HEK293T (cell line): ENCODE measurements around the gene RNF8.

Experiments
- CTCF ChIA-PET: fragments of 350-600 bp; formaldehyde crosslinking; extraction: SDS; loops from one replicate; lab custom pipeline; 2021; ENCODE audit warnings: antibody characterized with exemption, inconsistent platforms; lab: Yijun Ruan, JAX
- POLR2A ChIA-PET: fragments of 350-600 bp; formaldehyde crosslinking; extraction: SDS; loops from one replicate; lab custom pipeline; 2020; ENCODE audit warnings: antibody characterized with exemption, inconsistent platforms; lab: Yijun Ruan, JAX
- DNase-seq: peaks from one replicate; pipeline ENCODE4 v3.0.0; 2012; ENCODE audit warnings: mixed read lengths; ENCODE audit errors: extremely low spot score
- ARNT ChIP-seq: fragments of 450-650 bp; IDR thresholded peaks from 2 replicates; pipeline ENCODE4 v1.6.1; 2017; ENCODE audit warnings: mild to moderate bottlenecking
- BHLHE40 ChIP-seq: fragments of 450-650 bp; IDR thresholded peaks from 2 replicates; pipeline ENCODE4 v1.6.1; 2016; ENCODE audit warnings: mild to moderate bottlenecking, moderate library complexity, borderline replicate concordance
- CTBP1 ChIP-seq: fragments of 450-650 bp; IDR thresholded peaks from 2 replicates; pipeline ENCODE4 v1.6.1; 2016; ENCODE audit warnings: borderline replicate concordance
- ELF4 ChIP-seq: fragments of 450-650 bp; IDR thresholded peaks from 2 replicates; pipeline ENCODE4 v1.6.1; 2017; ENCODE audit warnings: antibody characterized with exemption
- FOXK2 ChIP-seq: fragments of 450-650 bp; IDR thresholded peaks from 2 replicates; pipeline ENCODE4 v1.6.1; 2016; ENCODE audit warnings: mild to moderate bottlenecking
- FOXM1 ChIP-seq: fragments of 450-650 bp; IDR thresholded peaks from 2 replicates; pipeline ENCODE4 v1.6.1; 2017; ENCODE audit warnings: mild to moderate bottlenecking, borderline replicate concordance
- HDGF ChIP-seq: fragments of 450-650 bp; IDR thresholded peaks from 2 replicates; pipeline ENCODE4 v1.6.1; 2017; ENCODE audit warnings: antibody characterized with exemption, borderline replicate concordance
- L3MBTL2 ChIP-seq: fragments of 450-650 bp; conservative IDR thresholded peaks from 2 replicates; pipeline ENCODE4 v1.6.1; 2016; ENCODE audit warnings: mild to moderate bottlenecking
- LEF1 ChIP-seq: fragments of 450-650 bp; IDR thresholded peaks from 2 replicates; pipeline ENCODE4 v1.6.1; 2017; ENCODE audit warnings: mild to moderate bottlenecking, borderline replicate concordance
- NFRKB ChIP-seq: fragments of 450-650 bp; IDR thresholded peaks from 2 replicates; pipeline ENCODE4 v1.6.1; 2016; ENCODE audit warnings: mild to moderate bottlenecking, moderate library complexity
- SP1 ChIP-seq: fragments of 450-650 bp; IDR thresholded peaks from 2 replicates; pipeline ENCODE4 v1.6.1; 2017
- SUZ12 ChIP-seq: fragments of 450-650 bp; IDR thresholded peaks from 2 replicates; pipeline ENCODE4 v1.6.1; 2016; ENCODE audit warnings: mild to moderate bottlenecking
- TARDBP ChIP-seq: fragments of 450-650 bp; IDR thresholded peaks from 2 replicates; pipeline ENCODE4 v1.6.1; 2016
- ZNF384 ChIP-seq: fragments of 450-650 bp; IDR thresholded peaks from 2 replicates; pipeline ENCODE4 v1.6.1; 2016
- TF ChIP-seq, protein P1 (sequence below): fragments of 450-650 bp; IDR thresholded peaks from 2 replicates; pipeline ENCODE4 v1.6.1; 2016

RNF8 gene

DNA sequence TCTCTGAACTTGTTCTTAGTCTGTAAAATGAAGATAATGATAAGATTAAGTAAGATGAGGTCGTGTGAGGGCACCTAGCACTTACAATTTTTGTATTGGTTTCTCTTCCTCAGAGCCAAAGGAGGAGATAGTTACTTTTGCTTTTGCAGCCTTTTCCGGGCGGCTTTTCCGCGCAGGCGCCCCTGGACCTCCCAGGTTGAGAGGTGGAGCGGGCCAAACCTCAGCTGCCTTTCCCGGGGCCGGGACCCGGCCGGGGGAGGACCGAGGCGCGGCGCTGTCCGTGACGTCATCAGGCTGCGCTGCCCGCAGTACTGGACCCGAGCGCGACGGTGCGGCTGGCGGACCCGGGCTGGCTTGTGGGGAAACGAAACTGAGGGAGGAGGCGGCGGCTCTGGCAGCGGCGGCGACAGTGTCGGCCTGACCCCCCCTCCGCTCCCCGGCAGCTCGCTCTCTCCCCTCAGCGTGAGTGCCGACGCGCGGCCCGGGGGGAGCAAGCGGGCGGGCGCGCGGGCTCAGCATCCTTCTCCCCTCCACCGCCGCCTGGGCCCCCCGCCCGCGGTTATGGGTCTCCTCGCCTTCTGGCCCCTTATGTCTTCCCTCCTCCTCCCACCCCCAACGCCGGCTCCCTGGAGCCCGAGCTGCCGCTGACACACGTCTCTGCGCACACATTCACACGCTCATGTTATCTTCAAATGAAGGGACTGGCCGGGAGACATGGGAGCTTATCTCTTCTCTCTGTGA lies 79.3 kb downstream of the RNF8 start, which contains the start of gene CMTR1:
Gene CMTR1 (plus strand): TSS at position 306 of the 741 bp plus-strand sequence. CDS start 2,409 bp downstream, outside the sequence.
- ChIA-PET POLR2A (interaction anchor here (0.5 to 2.0 kb wide), 17 partner anchors 10 to 1152 kb away, joined by 3 to 7 read pairs (median 3); partner anchors contain the start of genes PPIL1 and RNF8), CTCF (interaction anchor here (0.5 to 0.7 kb wide), 3 partner anchors 94 to 1362 kb away, joined by 3 to 4 read pairs (median 3); no protein-coding TSS in a partner anchor)
- peak; percentile 97 for DNase-seq
- TF ChIP-seq ARNT, result no peak
- 0 out of 2 replicates have a peak, but pooled peaks have one; percentile 16 for TF ChIP-seq ELF4
- no peak for TF ChIP-seq SP1
- no peak for TF ChIP-seq CTBP1

DNA sequence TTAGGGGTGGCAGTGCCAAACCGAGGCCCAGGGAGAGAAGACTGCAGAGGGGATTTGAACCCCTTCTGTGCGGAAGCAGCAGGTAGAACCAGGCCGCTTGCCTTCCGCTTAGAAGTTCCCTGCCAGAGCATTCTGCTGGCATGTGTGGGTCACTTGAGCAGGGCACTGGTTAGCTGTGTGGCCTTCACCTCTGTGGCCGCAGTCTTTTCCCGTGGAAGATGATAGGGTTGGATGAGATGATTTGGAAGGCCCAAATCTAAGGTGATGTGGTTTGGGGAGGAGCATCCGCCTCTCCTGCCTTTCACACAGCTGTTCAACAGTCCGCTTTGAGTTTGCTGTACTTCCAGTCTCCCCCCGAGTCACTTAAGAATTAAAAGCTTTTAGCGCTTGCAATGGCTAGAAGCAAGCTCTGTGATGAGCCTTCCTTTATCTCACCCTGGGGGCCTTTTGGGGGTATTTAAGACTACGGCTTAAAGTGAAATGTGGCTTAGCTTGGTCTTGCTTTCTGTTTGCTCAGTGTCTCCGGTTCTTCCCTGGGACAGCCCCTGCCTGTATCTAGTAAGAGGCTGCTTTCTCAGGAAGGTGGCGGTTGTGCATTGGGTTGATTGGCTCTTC lies 80.0 kb downstream of the RNF8 start:
- CTCF ChIA-PET, result no interaction called here
- DNase-seq, result no peak
- TF ChIP-seq BHLHE40, result no peak
- no peak for TF ChIP-seq SUZ12
- TF ChIP-seq FOXM1, result no peak
- TF ChIP-seq FOXK2, result no peak
- TF ChIP-seq ELF4, result no peak
- no peak for TF ChIP-seq ZNF384
- TF ChIP-seq HDGF, result no peak
- no peak for TF ChIP-seq TARDBP
- POLR2A ChIA-PET, result interaction anchor here (0.6 to 2.0 kb wide), 10 partner anchors 11 to 559 kb away, joined by 3 to 7 read pairs (median 4); partner anchors contain the start of gene PPIL1

DNA sequence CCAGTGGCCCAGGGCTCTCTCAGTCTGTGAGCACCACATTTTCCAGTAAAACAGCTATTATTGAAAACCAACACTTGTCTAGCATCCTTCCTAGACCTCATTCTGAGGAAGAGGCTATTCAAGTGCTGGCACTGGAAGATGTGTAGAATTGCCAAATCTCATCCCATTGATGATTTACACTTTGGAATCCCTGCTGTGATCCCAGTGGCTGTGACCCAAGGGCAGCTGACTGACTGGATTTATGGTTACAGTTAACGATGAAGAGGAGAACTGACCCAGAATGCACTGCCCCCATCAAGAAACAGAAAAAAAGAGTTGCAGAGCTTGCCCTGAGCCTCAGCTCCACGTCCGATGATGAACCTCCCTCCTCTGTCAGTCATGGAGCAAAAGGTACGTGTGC lies 81.6 kb downstream of the RNF8 start:
- no peak for TF ChIP-seq ZNF384
- TF ChIP-seq SUZ12, result no peak
- TF ChIP-seq, protein P1, sequence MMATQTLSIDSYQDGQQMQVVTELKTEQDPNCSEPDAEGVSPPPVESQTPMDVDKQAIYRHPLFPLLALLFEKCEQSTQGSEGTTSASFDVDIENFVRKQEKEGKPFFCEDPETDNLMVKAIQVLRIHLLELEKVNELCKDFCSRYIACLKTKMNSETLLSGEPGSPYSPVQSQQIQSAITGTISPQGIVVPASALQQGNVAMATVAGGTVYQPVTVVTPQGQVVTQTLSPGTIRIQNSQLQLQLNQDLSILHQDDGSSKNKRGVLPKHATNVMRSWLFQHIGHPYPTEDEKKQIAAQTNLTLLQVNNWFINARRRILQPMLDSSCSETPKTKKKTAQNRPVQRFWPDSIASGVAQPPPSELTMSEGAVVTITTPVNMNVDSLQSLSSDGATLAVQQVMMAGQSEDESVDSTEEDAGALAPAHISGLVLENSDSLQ, result peak; percentile 93
- TF ChIP-seq ELF4, result no peak
- TF ChIP-seq HDGF, result no peak
- no peak for TF ChIP-seq FOXM1
- ChIA-PET CTCF (no interaction called here), POLR2A (no interaction called here)
- DNase-seq, result no peak

DNA sequence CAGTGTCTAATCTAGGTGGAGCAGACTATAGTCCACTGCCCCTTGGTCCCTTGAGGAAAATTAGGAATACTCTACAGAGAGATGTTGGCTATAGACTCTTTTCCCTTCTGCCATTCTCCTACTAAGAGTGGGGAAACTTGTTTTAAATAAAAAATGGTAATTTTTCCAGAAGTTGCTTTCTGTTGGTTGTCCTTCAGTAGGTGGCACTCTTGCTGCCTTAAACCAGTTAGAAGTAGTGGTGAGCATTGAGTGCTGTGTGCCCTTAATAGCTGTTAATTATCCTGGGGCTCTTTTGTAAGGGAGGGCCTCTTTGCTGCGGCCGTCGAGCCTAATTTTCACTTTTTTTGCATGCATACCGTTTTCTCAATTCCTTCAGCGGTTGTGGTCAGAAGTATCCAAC lies 82.0 kb downstream of the RNF8 start:
- ChIA-PET POLR2A (no interaction called here), CTCF (no interaction called here)
- no peak for DNase-seq
- TF ChIP-seq FOXK2 (no peak), ARNT (no peak), L3MBTL2 (no peak), LEF1 (no peak), ELF4 (no peak), ZNF384 (no peak)
- TF ChIP-seq, protein P1, result no peak

DNA sequence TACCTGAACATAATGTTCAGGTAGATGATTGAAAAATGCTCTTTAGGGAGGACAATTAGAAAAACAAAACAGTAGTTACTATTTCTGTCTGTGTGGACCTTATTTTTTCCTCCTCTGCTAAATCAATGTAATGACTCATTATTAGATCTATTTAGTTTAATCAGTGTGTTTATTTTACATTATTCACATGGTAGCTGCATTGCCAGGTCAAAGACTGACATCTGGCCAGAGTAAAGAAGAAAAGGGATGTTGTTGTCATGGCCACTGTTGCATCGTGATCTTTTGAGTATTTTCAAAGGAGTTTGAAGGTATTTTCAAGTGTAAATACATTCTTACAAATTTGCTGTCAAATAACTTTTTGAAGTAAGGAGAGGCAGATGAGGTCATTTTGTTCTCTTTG lies 85.1 kb downstream of the RNF8 start:
- DNase-seq, result no peak
- ChIA-PET POLR2A (no interaction called here), CTCF (interaction anchor here (0.6 to 0.9 kb wide), 2 partner anchors 113 to 1836 kb away, joined by 3 to 6 read pairs; no protein-coding TSS in a partner anchor)
- TF ChIP-seq FOXK2 (no peak), NFRKB (no peak), SP1 (no peak), SUZ12 (no peak)

DNA sequence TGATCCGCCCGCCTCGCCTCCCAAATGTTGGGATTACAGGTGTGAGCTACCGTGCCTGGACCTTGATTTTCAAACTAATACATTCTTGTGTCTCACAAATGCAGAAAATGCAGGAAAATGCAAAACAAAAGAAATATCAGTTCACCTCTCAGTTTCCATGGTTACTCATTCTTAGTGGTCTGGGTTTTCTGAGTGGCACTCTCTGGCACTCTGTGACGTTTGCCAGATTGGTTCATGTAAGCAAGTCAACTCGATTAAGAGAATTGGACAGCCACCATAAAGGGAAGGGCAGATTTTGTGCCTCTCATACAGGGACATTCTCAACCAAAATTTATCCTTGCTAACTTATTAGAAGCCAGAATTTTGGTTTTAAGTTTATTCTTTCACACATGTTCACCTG lies 87.9 kb downstream of the RNF8 start:
- POLR2A ChIA-PET, result no interaction called here
- CTCF ChIA-PET, result no interaction called here
- DNase-seq, result no peak
- TF ChIP-seq L3MBTL2 (no peak), ARNT (no peak), BHLHE40 (no peak), LEF1 (no peak), ELF4 (no peak), FOXM1 (no peak), HDGF (no peak), NFRKB (no peak), CTBP1 (no peak), SP1 (no peak), ZNF384 (no peak), TARDBP (no peak), SUZ12 (no peak)
- TF ChIP-seq, protein P1, result no peak
